HCT116 (cell line): ENCODE measurements around the gene NOC3L. TPM values are rescaled to one million over a fixed set of nuclear protein-coding genes. Genes with fewer than 3 reads are reported as not detected.

Source experiments
- ATAC-seq: fragments of 200-7000 bp; cut with Tn5 transposase; 2 replicates; pipeline ENCODE4 v1.9.1; 2020; ENCODE audit warnings: mild to moderate bottlenecking, moderate library complexity
- BruUV-seq: library from RNA; stranded (reverse); fragments of 400-500 nt; replicated peaks from 2 replicates; lab custom pipeline; 2021; lab: Mats Ljungman, UMichigan
- CTCF ChIA-PET: fragments of 300-600 bp; sonication (Branson Sonifier 250); formaldehyde crosslinking; loops from one replicate; lab custom pipeline; 2021; ENCODE audit warnings: antibody characterized with exemption; lab: Charles Lee
- POLR2A ChIA-PET: fragments of 300-600, 350-600 bp; sonication (Branson Sonifier 250); formaldehyde crosslinking; loops from one replicate; lab custom pipeline; 2021; ENCODE audit warnings: antibody characterized with exemption; lab: Charles Lee
- RAD21 ChIA-PET, 2 experiments: fragments of 300-600 bp; sonication (Branson Sonifier 250); formaldehyde crosslinking; loops; one replicate each; lab custom pipeline; 2023; ENCODE audit warnings: low total read pairs in 2 of 2; ENCODE audit not compliant: uncharacterized antibody in 2 of 2, unreplicated experiment in 2 of 2, low non-redundant PET in 1 of 2; lab: Charles Lee
- DNase-seq: peaks from one replicate; pipeline ENCODE4 v3.0.0-alpha.2; 2010; ENCODE audit warnings: low read depth, low spot score
- H2AFZ ChIP-seq: fragments of 200-600 bp; shearing (Covaris generic), sonication (generic); 2 replicates; pipeline ENCODE4 v1.6.1; 2017; ENCODE audit warnings: low read depth, mixed run types, mixed read lengths, antibody characterized with exemption, low read length; ENCODE audit not compliant: poor library complexity, severe bottlenecking
- H3K27ac ChIP-seq: 2 replicates; pipeline ENCODE4 v1.5.1; 2012; ENCODE audit warnings: low read depth, low read length
- H3K27me3 ChIP-seq: fragments of 200-600 bp; sonication (generic); 2 replicates; pipeline ENCODE4 v1.6.1; 2016; ENCODE audit warnings: mixed run types, low read length, mixed read lengths; ENCODE audit not compliant: insufficient read depth
- H3K36me3 ChIP-seq, 2 experiments: fragments of 200-500 bp in 1 of 2; fragments of 200-600 bp in 1 of 2; sonication (Bioruptor generic) in 1 of 2; sonication (generic) in 1 of 2; 2 replicates each; pipeline versions ENCODE4 v1.5.1 to v1.6.1; 2014 to 2016; ENCODE audit warnings: low read length in 2 of 2, inconsistent platforms in 1 of 2, mixed read lengths in 1 of 2, mixed run types in 1 of 2; ENCODE audit not compliant: insufficient read depth in 2 of 2, control insufficient read depth in 1 of 2
- H3K4me1 ChIP-seq, 2 experiments: fragments of 200-600 bp in 1 of 2; sonication (generic) in 1 of 2; 2 replicates each; pipeline versions ENCODE4 v1.5.1 to v1.6.1; 2012 to 2017; ENCODE audit warnings: low read length in 2 of 2, inconsistent platforms in 1 of 2, mild to moderate bottlenecking in 1 of 2, mixed read lengths in 1 of 2, mixed run types in 1 of 2, moderate library complexity in 1 of 2; ENCODE audit not compliant: insufficient read depth in 2 of 2, control insufficient read depth in 1 of 2
- H3K4me2 ChIP-seq: fragments of 200-600 bp; sonication (generic); 2 replicates; pipeline ENCODE4 v1.6.1; 2017; ENCODE audit warnings: mixed run types, low read length, mixed read lengths
- H3K4me3 ChIP-seq, 2 experiments: fragments of 200-600 bp in 1 of 2; sonication (generic) in 1 of 2; replicated peaks in 1 of 2; 2 replicates each; pipeline ENCODE4 v1.5.1; 2011 to 2016; ENCODE audit warnings: low read length in 2 of 2, control low read depth in 1 of 2, low read depth in 1 of 2, mild to moderate bottlenecking in 1 of 2, mixed read lengths in 1 of 2, mixed run types in 1 of 2
- H3K79me2 ChIP-seq: fragments of 200-600 bp; sonication (generic); 2 replicates; pipeline ENCODE4 v1.6.1; 2017; ENCODE audit warnings: mild to moderate bottlenecking, mixed run types, low read length, moderate library complexity, mixed read lengths; ENCODE audit not compliant: insufficient read depth
- H3K9ac ChIP-seq: fragments of 200-600 bp; sonication (generic); 2 replicates; pipeline ENCODE4 v1.6.1; 2016; ENCODE audit warnings: low read length, mixed read lengths
- H3K9me2 ChIP-seq: fragments of 200-600 bp; sonication (generic), shearing (Covaris generic); 2 replicates; pipeline ENCODE4 v1.6.1; 2017; ENCODE audit warnings: mixed run types, mild to moderate bottlenecking, moderate library complexity; ENCODE audit not compliant: insufficient read depth
- H3K9me3 ChIP-seq, 2 experiments: fragments of 200-500 bp in 1 of 2; fragments of 200-600 bp in 1 of 2; sonication (Bioruptor generic) in 1 of 2; sonication (generic) in 1 of 2; 2 replicates each; pipeline ENCODE4 v1.6.1; 2014 to 2017; ENCODE audit warnings: low read length in 2 of 2, mixed read lengths in 2 of 2, inconsistent platforms in 1 of 2, low read depth in 1 of 2, mild to moderate bottlenecking in 1 of 2, mixed run types in 1 of 2, moderate library complexity in 1 of 2; ENCODE audit not compliant: control insufficient read depth in 1 of 2, insufficient read depth in 1 of 2
- H4K20me1 ChIP-seq: fragments of 200-600 bp; sonication (generic), shearing (Covaris generic); 2 replicates; pipeline ENCODE4 v1.6.1; 2017; ENCODE audit warnings: mixed run types, mild to moderate bottlenecking, moderate library complexity; ENCODE audit not compliant: insufficient read depth
- EZH2 ChIP-seq: fragments of 200-600 bp; sonication (generic); IDR thresholded peaks from 2 replicates; pipeline ENCODE4 v1.6.1; 2017; ENCODE audit warnings: antibody characterized with exemption, mixed run types
- EZH2phosphoT487 ChIP-seq: fragments of 200-600 bp; IDR thresholded peaks from 2 replicates; pipeline ENCODE4 v1.6.1; 2018; ENCODE audit warnings: antibody characterized with exemption, borderline replicate concordance
- FOSL1 ChIP-seq: IDR thresholded peaks from 2 replicates; pipeline ENCODE4 v1.6.1; 2012; ENCODE audit warnings: low read depth
- JUND ChIP-seq: IDR thresholded peaks from 2 replicates; pipeline ENCODE4 v1.6.1; 2012
- POLR2AphosphoS5 ChIP-seq: IDR thresholded peaks from 2 replicates; pipeline ENCODE4 v1.6.1; 2011; ENCODE audit warnings: mild to moderate bottlenecking, low read depth, low read length, moderate library complexity
- RAD21 ChIP-seq: IDR thresholded peaks from 2 replicates; pipeline ENCODE4 v1.6.1; 2012; ENCODE audit warnings: low read depth, mild to moderate bottlenecking
- SP1 ChIP-seq: IDR thresholded peaks from 2 replicates; pipeline ENCODE4 v1.6.1; 2012; ENCODE audit warnings: low read depth
- TCF7L2 ChIP-seq: IDR thresholded peaks from 2 replicates; pipeline ENCODE4 v1.7.0; 2011; ENCODE audit warnings: borderline replicate concordance, inconsistent platforms; ENCODE audit not compliant: insufficient read depth, insufficient read length; ENCODE audit errors: extremely low read depth
- YY1 ChIP-seq: IDR thresholded peaks from 2 replicates; pipeline ENCODE4 v1.6.1; 2011; ENCODE audit warnings: low read length, low read depth, moderate library complexity, mild to moderate bottlenecking; ENCODE audit not compliant: insufficient replicate concordance; ENCODE audit errors: extremely low read depth
- ZFX ChIP-seq: fragments of 450-650 bp; IDR thresholded peaks from 2 replicates; pipeline ENCODE4 v1.6.1; 2017
- intact Hi-C: fragments of 100-400 bp; cut with micrococcal nuclease; formaldehyde crosslinking; loops from 2 replicates; pipeline ENCODE4 v1.10.0; 2022
- total RNA-seq: library from RNA; stranded (reverse); gene quantifications from one replicate; pipeline ENCODE4 v1.2.1, GENCODE V29; 2021; ENCODE audit not compliant: unreplicated experiment
- TF ChIP-seq, protein P1 (sequence below): IDR thresholded peaks from 2 replicates; pipeline ENCODE4 v1.6.1; 2012
- TF ChIP-seq, protein P2 (sequence below): IDR thresholded peaks from 2 replicates; pipeline ENCODE4 v1.6.1; 2012

The NOC3L gene
- total RNA-seq, 1 experiment from 2014 or later: 45.5 TPM

DNA sequence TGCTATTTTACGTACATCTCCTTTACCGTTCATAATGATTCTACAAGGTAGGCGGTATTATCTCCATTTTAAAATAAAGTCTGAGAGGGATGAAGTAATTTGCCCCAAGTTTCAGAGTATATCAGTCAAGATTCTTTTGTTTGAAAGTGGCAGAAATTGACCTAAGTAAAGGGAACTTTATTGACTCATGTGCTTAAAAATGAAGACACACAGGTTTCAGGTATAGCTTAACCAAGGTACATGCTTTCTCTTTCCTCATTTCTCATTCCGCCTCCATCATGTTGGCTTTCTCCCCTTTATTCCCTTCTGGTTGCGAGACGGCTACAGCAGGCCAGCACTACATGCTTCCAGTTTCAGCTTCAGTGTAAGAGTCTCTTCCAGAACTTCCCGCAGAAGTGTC lies 77.5 kb downstream of the NOC3L start:
- Histone ChIP-seq H3K9me2 (no peaks in the 10 kb centered on the region), H3K27ac (no peak overlapping the region), H3K9me3 (no peaks in the 10 kb centered on the region), H3K36me3 (no peaks in the 10 kb centered on the region), H4K20me1 (no peaks in the 10 kb centered on the region), H3K4me3 (no peak overlapping the region), H2AFZ (no peak overlapping the region), H3K4me2 (no peak overlapping the region), H3K4me1 (no peaks in the 10 kb centered on the region), H3K27me3 (no peaks in the 10 kb centered on the region)
- DNase-seq (no peak), ATAC-seq (no peak)
- RAD21 ChIA-PET: no interaction called here
- CTCF ChIA-PET: interaction anchor here (0.9 to 1.2 kb wide), 2 partner anchors 35 to 159 kb away, joined by 3 read pairs; no protein-coding TSS in a partner anchor
- BruUV-seq: no TSS peak
- intact Hi-C loops: no loop called here
- POLR2A ChIA-PET: no interaction called here
- TF ChIP-seq YY1: no peak
- TF ChIP-seq EZH2phosphoT487: no peak
- no peak for TF ChIP-seq RAD21
- no peak for TF ChIP-seq POLR2AphosphoS5
- TF ChIP-seq SP1: no peak
- TF ChIP-seq, protein P1, sequence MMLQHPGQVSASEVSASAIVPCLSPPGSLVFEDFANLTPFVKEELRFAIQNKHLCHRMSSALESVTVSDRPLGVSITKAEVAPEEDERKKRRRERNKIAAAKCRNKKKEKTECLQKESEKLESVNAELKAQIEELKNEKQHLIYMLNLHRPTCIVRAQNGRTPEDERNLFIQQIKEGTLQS: no peak
- no peak for TF ChIP-seq ZFX
- TF ChIP-seq EZH2: no peak
- no peak for TF ChIP-seq TCF7L2
- TF ChIP-seq, protein P2, sequence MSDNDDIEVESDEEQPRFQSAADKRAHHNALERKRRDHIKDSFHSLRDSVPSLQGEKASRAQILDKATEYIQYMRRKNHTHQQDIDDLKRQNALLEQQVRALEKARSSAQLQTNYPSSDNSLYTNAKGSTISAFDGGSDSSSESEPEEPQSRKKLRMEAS: no peak
- no peak for TF ChIP-seq FOSL1
- TF ChIP-seq JUND: no peak
- TF ChIP-seq, all 23 proteins: peak for 0
- no peak overlapping the region for H3K9ac ChIP-seq
- H3K79me2 ChIP-seq: no peaks in the 10 kb centered on the region

Other genes starting within 250 kb of the NOC3L start
- gene TBC1D12, start 39.6 kb upstream of the NOC3L start, total RNA-seq: 7.1 TPM
- 134 TPM for gene HELLS, start 182.8 kb upstream of the NOC3L start, total RNA-seq